Measurements from ENCODE around the gene GAGE12G.
"Not testable (repeated sequence)": the region's sequence is repeated elsewhere in the genome, so short reads cannot be mapped to it uniquely, and the experiment has no call there.

The GAGE12G gene

GRCh38 chrX:49589196-49589595 is 19.0 kb downstream of the GAGE12G start, which contains the start of gene GAGE2A:
Gene GAGE2A, plus strand, starts transcription at chrX:49589496. Its CDS starts 1,155 bp downstream, at chrX:49590651.
- H3K9me2 ChIP-seq (replicated peaks; ENCODE audit: insufficient read depth, low read length); H3K4me2 ChIP-seq (ENCODE audit: low read depth, low read length): not testable (repeated sequence)

GRCh38 chrX:49589769-49590478 is 19.7 kb downstream of the GAGE12G start:
- H3K9me3 ChIP-seq (replicated peaks; ENCODE audit: insufficient read depth, low read length); H3K36me3 ChIP-seq (replicated peaks; ENCODE audit: insufficient read depth, low read length); H3K79me2 ChIP-seq (ENCODE audit: low read length); H3K27ac ChIP-seq (ENCODE audit: low read length); DNase-seq; H3K9ac ChIP-seq (ENCODE audit: low read length); H3K27me3 ChIP-seq (replicated peaks; ENCODE audit: insufficient read depth, low read length); H3K4me3 ChIP-seq (ENCODE audit: low read length); H3K4me1 ChIP-seq (ENCODE audit: low read length); H3F3A ChIP-seq (ENCODE audit: insufficient read depth, low read length); H2AFZ ChIP-seq (ENCODE audit: low read length); H3K4me2 ChIP-seq (ENCODE audit: low read depth, low read length); H3K9me2 ChIP-seq (replicated peaks; ENCODE audit: insufficient read depth, low read length); H4K20me1 ChIP-seq (ENCODE audit: insufficient read depth, low read length): not testable (repeated sequence)

More at GRCh38 chrX:49589196-49589595, 19.0 kb downstream of the GAGE12G start, which contains the start of gene GAGE2A:
- H4K20me1 ChIP-seq (ENCODE audit: insufficient read depth, low read length); H3K36me3 ChIP-seq (replicated peaks; ENCODE audit: insufficient read depth, low read length); DNase-seq; H3K4me3 ChIP-seq (ENCODE audit: low read length); H3K4me1 ChIP-seq (ENCODE audit: low read length); H3K27ac ChIP-seq (ENCODE audit: low read length); H2AFZ ChIP-seq (ENCODE audit: low read length); H3K27me3 ChIP-seq (replicated peaks; ENCODE audit: insufficient read depth, low read length); H3K9me3 ChIP-seq (replicated peaks; ENCODE audit: insufficient read depth, low read length); H3F3A ChIP-seq (ENCODE audit: insufficient read depth, low read length); H3K79me2 ChIP-seq (ENCODE audit: low read length); H3K9ac ChIP-seq (ENCODE audit: low read length): not testable (repeated sequence)

GRCh38 chrX:49590488-49590887 is 20.3 kb downstream of the GAGE12G start:
- not testable (repeated sequence) for H3K79me2 ChIP-seq (ENCODE audit: low read length); H2AFZ ChIP-seq (ENCODE audit: low read length); H3K9me2 ChIP-seq (replicated peaks; ENCODE audit: insufficient read depth, low read length); H3K27me3 ChIP-seq (replicated peaks; ENCODE audit: insufficient read depth, low read length); H3K4me3 ChIP-seq (ENCODE audit: low read length); H3K4me2 ChIP-seq (ENCODE audit: low read depth, low read length); H3K9me3 ChIP-seq (replicated peaks; ENCODE audit: insufficient read depth, low read length); H3K4me1 ChIP-seq (ENCODE audit: low read length); H3K36me3 ChIP-seq (replicated peaks; ENCODE audit: insufficient read depth, low read length); H3K9ac ChIP-seq (ENCODE audit: low read length); H4K20me1 ChIP-seq (ENCODE audit: insufficient read depth, low read length); DNase-seq; H3K27ac ChIP-seq (ENCODE audit: low read length); H3F3A ChIP-seq (ENCODE audit: insufficient read depth, low read length)

GRCh38 chrX:49598720-49599119 is 28.5 kb downstream of the GAGE12G start, which contains the start of gene GAGE1:
Gene GAGE1, plus strand, starts transcription at chrX:49599020. Its CDS starts 1,155 bp downstream, at chrX:49600175.
- H3K9me3 ChIP-seq (replicated peaks; ENCODE audit: insufficient read depth, low read length); H3K36me3 ChIP-seq (replicated peaks; ENCODE audit: insufficient read depth, low read length); H3K4me1 ChIP-seq (ENCODE audit: low read length); H2AFZ ChIP-seq (ENCODE audit: low read length); H3F3A ChIP-seq (ENCODE audit: insufficient read depth, low read length); H3K27ac ChIP-seq (ENCODE audit: low read length); H3K9me2 ChIP-seq (replicated peaks; ENCODE audit: insufficient read depth, low read length); H3K4me2 ChIP-seq (ENCODE audit: low read depth, low read length); H3K79me2 ChIP-seq (ENCODE audit: low read length); H3K9ac ChIP-seq (ENCODE audit: low read length); DNase-seq; H3K27me3 ChIP-seq (replicated peaks; ENCODE audit: insufficient read depth, low read length); H4K20me1 ChIP-seq (ENCODE audit: insufficient read depth, low read length); H3K4me3 ChIP-seq (ENCODE audit: low read length): not testable (repeated sequence)

GRCh38 chrX:49610718-49611310 is 40.6 kb downstream of the GAGE12G start:
- Histone ChIP-seq H3K27ac (ENCODE audit: low read length) (no peak overlapping the region), H4K20me1 (ENCODE audit: insufficient read depth, low read length) (no peaks in the 10 kb centered on the region), H3K36me3 (replicated peaks; ENCODE audit: insufficient read depth, low read length) (no peaks in the 10 kb centered on the region), H3K4me3 (ENCODE audit: low read length) (no peak overlapping the region), H3K79me2 (ENCODE audit: low read length) (no peaks in the 10 kb centered on the region), H3K4me1 (ENCODE audit: low read length) (no peaks in the 10 kb centered on the region), H3K27me3 (replicated peaks; ENCODE audit: insufficient read depth, low read length) (no peaks in the 10 kb centered on the region), H2AFZ (ENCODE audit: low read length) (no peak overlapping the region), H3K9me2 (replicated peaks; ENCODE audit: insufficient read depth, low read length) (no peaks in the 10 kb centered on the region), H3K4me2 (ENCODE audit: low read depth, low read length) (no peak overlapping the region), H3K9ac (ENCODE audit: low read length) (no peak overlapping the region), H3K9me3 (replicated peaks; ENCODE audit: insufficient read depth, low read length) (no peaks in the 10 kb centered on the region), H3F3A (ENCODE audit: insufficient read depth, low read length) (no peaks in the 10 kb centered on the region)
- DNase-seq = no peak
- TF ChIP-seq CTCF (IDR thresholded peaks at IDR 0.05; ENCODE audit: low read length) (no peak), EZH2 (optimal IDR thresholded peaks at IDR 0.05; ENCODE audit: low read depth, low read length) (no peak), EZH2phosphoT487 (IDR thresholded peaks at IDR 0.05; ENCODE audit: low read length) (no peak)

Data from MM.1S (cell line).